ENCODE data around the gene FXYD2.

Gene FXYD2

DNA sequence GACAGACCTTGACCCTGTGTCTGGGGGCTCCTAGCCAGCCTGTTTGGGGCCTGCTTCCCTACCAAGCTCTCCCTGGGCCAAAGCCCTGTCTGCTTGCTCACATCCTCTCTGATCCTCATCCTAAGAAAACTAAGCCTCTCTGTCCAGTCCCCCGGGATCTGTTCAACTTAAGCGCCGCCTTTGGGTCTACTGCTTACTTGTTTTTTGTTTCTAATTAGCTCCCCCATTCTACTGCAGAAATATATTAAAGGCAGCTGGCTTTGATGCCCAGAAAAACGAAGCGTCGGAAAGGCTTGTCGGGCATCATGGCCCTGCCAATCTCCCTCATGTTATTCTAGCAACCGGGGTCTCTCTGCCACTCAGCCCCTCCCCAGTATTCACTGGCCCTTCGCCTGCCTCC is 31.0 kb downstream of the FXYD2 start:
- no peaks in the 10 kb centered on the region for H3K9me2 ChIP-seq (ENCODE audit: low read depth, low read length)
- no peaks in the 10 kb centered on the region for H4K20me1 ChIP-seq (ENCODE audit: insufficient read depth, low read length)
- TF ChIP-seq CTCF (IDR thresholded peaks at IDR 0.05; ENCODE audit: low read length), result no peak
- no peak for TF ChIP-seq EZH2 (IDR thresholded peaks at IDR 0.05; ENCODE audit: borderline replicate concordance, low read length)
- no peak overlapping the region for H3K4me2 ChIP-seq (ENCODE audit: low read length)
- H3K4me1 ChIP-seq (ENCODE audit: insufficient read depth, low read length, severe bottlenecking), result no peaks in the 10 kb centered on the region
- no peak overlapping the region for H3K27ac ChIP-seq (ENCODE audit: low read depth, low read length, poor library complexity, severe bottlenecking)
- no peaks in the 10 kb centered on the region for H3K36me3 ChIP-seq (ENCODE audit: insufficient read depth, low read length)
- no peaks in the 10 kb centered on the region for H3F3A ChIP-seq (ENCODE audit: insufficient read depth, low read length)
- H3K4me3 ChIP-seq (ENCODE audit: low read depth, low read length, poor library complexity, severe bottlenecking), result no peak overlapping the region
- no peaks in the 10 kb centered on the region for H3K27me3 ChIP-seq (ENCODE audit: insufficient read depth, low read length)
- no peaks in the 10 kb centered on the region for H3K79me2 ChIP-seq (ENCODE audit: insufficient read depth, low read length)
- H3K9ac ChIP-seq (ENCODE audit: low read length), result no peak overlapping the region
- H2AFZ ChIP-seq (ENCODE audit: low read length), result no peak overlapping the region
- H3K9me3 ChIP-seq (ENCODE audit: low read length), result no peaks in the 10 kb centered on the region

- no peaks in the 10 kb centered on the region for H3K9me2 ChIP-seq (ENCODE audit: low read depth, low read length)
- no peak overlapping the region for H3K27ac ChIP-seq (ENCODE audit: low read depth, low read length, poor library complexity, severe bottlenecking)
- no peaks in the 10 kb centered on the region for H3K27me3 ChIP-seq (ENCODE audit: insufficient read depth, low read length)
These were observed 31.6 kb downstream of the FXYD2 start for GRCh38 chr11:117792992-117793391.

DNA sequence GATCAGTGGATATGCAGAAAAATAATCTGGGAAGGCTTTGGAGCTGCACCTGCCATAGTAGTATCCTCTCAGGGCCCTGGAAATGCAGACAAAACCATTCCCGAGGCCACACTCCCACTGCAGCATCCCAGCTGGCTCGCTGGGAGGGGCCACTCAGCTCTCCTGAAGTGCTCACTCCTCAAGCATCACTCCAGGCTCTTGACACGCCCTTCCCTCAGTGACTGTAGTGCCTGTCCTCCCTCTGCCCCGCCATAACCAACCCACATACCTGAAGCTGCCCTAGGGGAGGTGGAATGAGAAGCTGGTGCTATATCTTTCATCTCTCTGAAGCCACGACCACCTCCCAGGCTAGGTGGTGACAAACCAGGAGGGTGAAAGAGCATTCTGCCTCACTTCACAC is 32.3 kb downstream of the FXYD2 start:
- H3K27ac ChIP-seq (ENCODE audit: low read depth, low read length, poor library complexity, severe bottlenecking), result no peak overlapping the region
- H3F3A ChIP-seq (ENCODE audit: insufficient read depth, low read length), result no peaks in the 10 kb centered on the region
- H3K4me1 ChIP-seq (ENCODE audit: insufficient read depth, low read length, severe bottlenecking), result no peaks in the 10 kb centered on the region
- no peaks in the 10 kb centered on the region for H3K9me2 ChIP-seq (ENCODE audit: low read depth, low read length)
- H3K27me3 ChIP-seq (ENCODE audit: insufficient read depth, low read length), result no peaks in the 10 kb centered on the region
- no peak overlapping the region for H2AFZ ChIP-seq (ENCODE audit: low read length)
- H3K36me3 ChIP-seq (ENCODE audit: insufficient read depth, low read length), result no peaks in the 10 kb centered on the region
- no peak for TF ChIP-seq EZH2 (IDR thresholded peaks at IDR 0.05; ENCODE audit: borderline replicate concordance, low read length)
- no peaks in the 10 kb centered on the region for H3K79me2 ChIP-seq (ENCODE audit: insufficient read depth, low read length)
- H4K20me1 ChIP-seq (ENCODE audit: insufficient read depth, low read length), result no peaks in the 10 kb centered on the region
- H3K9ac ChIP-seq (ENCODE audit: low read length), result no peak overlapping the region
- no peaks in the 10 kb centered on the region for H3K9me3 ChIP-seq (ENCODE audit: low read length)
- H3K4me2 ChIP-seq (ENCODE audit: low read length), result no peak overlapping the region
- no peak overlapping the region for H3K4me3 ChIP-seq (ENCODE audit: low read depth, low read length, poor library complexity, severe bottlenecking)

More at GRCh38 chr11:117792992-117793391, 31.6 kb downstream of the FXYD2 start:
- Histone ChIP-seq H3K4me3 (ENCODE audit: low read depth, low read length, poor library complexity, severe bottlenecking) (no peak overlapping the region), H3K9me3 (ENCODE audit: low read length) (no peaks in the 10 kb centered on the region), H3K4me2 (ENCODE audit: low read length) (no peak overlapping the region), H2AFZ (ENCODE audit: low read length) (no peak overlapping the region), H3K79me2 (ENCODE audit: insufficient read depth, low read length) (no peaks in the 10 kb centered on the region), H3F3A (ENCODE audit: insufficient read depth, low read length) (no peaks in the 10 kb centered on the region), H3K36me3 (ENCODE audit: insufficient read depth, low read length) (no peaks in the 10 kb centered on the region), H4K20me1 (ENCODE audit: insufficient read depth, low read length) (no peaks in the 10 kb centered on the region), H3K4me1 (ENCODE audit: insufficient read depth, low read length, severe bottlenecking) (no peaks in the 10 kb centered on the region), H3K9ac (ENCODE audit: low read length) (no peak overlapping the region)
- TF ChIP-seq EZH2 (IDR thresholded peaks at IDR 0.05; ENCODE audit: borderline replicate concordance, low read length) (no peak), CTCF (IDR thresholded peaks at IDR 0.05; ENCODE audit: low read length) (no peak)

DNA sequence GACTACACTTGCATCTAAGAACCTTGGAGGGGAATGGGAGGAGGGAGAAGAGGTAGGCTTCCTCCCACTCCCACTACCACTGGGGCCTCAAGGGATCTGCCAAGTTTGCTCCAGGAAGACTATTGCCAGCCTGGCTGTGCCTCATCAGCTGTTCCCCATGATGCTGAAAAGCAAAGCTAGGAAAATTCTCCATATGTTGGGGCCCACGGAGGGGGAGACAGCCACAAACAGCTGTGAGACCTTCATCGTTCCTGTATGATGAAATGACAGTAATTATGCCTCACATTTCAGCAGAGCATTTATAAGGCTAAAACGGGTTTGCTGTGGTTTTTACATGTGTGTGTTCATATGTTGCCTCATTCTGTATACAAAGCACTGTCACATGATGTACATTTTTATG is 34.3 kb downstream of the FXYD2 start:
- TF ChIP-seq EZH2 (IDR thresholded peaks at IDR 0.05; ENCODE audit: borderline replicate concordance, low read length) (no peak), CTCF (IDR thresholded peaks at IDR 0.05; ENCODE audit: low read length) (no peak)
- Histone ChIP-seq H3K36me3 (ENCODE audit: insufficient read depth, low read length) (no peaks in the 10 kb centered on the region), H3K9me2 (ENCODE audit: low read depth, low read length) (no peaks in the 10 kb centered on the region), H3K9ac (ENCODE audit: low read length) (no peak overlapping the region), H3F3A (ENCODE audit: insufficient read depth, low read length) (no peaks in the 10 kb centered on the region), H2AFZ (ENCODE audit: low read length) (no peak overlapping the region), H3K9me3 (ENCODE audit: low read length) (no peaks in the 10 kb centered on the region), H3K27me3 (ENCODE audit: insufficient read depth, low read length) (no peaks in the 10 kb centered on the region), H3K4me2 (ENCODE audit: low read length) (no peak overlapping the region), H3K4me3 (ENCODE audit: low read depth, low read length, poor library complexity, severe bottlenecking) (no peak overlapping the region), H3K4me1 (ENCODE audit: insufficient read depth, low read length, severe bottlenecking) (no peaks in the 10 kb centered on the region), H3K27ac (ENCODE audit: low read depth, low read length, poor library complexity, severe bottlenecking) (no peak overlapping the region), H4K20me1 (ENCODE audit: insufficient read depth, low read length) (no peaks in the 10 kb centered on the region), H3K79me2 (ENCODE audit: insufficient read depth, low read length) (no peaks in the 10 kb centered on the region)
